SJCRH30 (cell line): ENCODE data around the gene TRIM41. TPM values are rescaled to one million over a fixed set of nuclear protein-coding genes. Genes with fewer than 3 reads are reported as not detected.
"Not testable (repeated sequence)": the region's sequence is repeated elsewhere in the genome, so short reads cannot be mapped to it uniquely, and the experiment has no call there.

Experiments
- DNase-seq, 2 experiments: peaks; one replicate each; pipeline ENCODE4 v3.0.0-alpha.2; 2015 to 2020
- H3K27ac ChIP-seq: fragments of 250-450 bp; sonication (Bioruptor Pico); 2 replicates; pipeline ENCODE4 v1.5.1; 2020; ENCODE audit warnings: mild to moderate bottlenecking, moderate library complexity
- H3K27me3 ChIP-seq: fragments of 250-450 bp; sonication (Bioruptor Pico); 2 replicates; pipeline ENCODE4 v1.5.1; 2020; ENCODE audit warnings: mild to moderate bottlenecking, moderate library complexity
- H3K36me3 ChIP-seq: fragments of 250-450 bp; sonication (Bioruptor Pico); 2 replicates; pipeline ENCODE4 v1.5.1; 2020; ENCODE audit warnings: mild to moderate bottlenecking, moderate library complexity
- H3K4me1 ChIP-seq: fragments of 250-450 bp; sonication (Bioruptor Pico); 2 replicates; pipeline ENCODE4 v1.5.1; 2020; ENCODE audit warnings: mild to moderate bottlenecking, moderate library complexity
- H3K4me3 ChIP-seq: fragments of 250-450 bp; sonication (Bioruptor Pico); 2 replicates; pipeline ENCODE4 v1.5.1; 2020; ENCODE audit warnings: mild to moderate bottlenecking, moderate library complexity
- H3K9me3 ChIP-seq: fragments of 250-450 bp; sonication (Bioruptor Pico); replicated peaks from 2 replicates; pipeline ENCODE4 v1.5.1; 2020; ENCODE audit warnings: mild to moderate bottlenecking, moderate library complexity
- total RNA-seq: library from RNA; depleted of rRNA; stranded (reverse); fragments of >200 nt; shearing (Covaris generic); gene quantifications from 2 replicates; pipeline ENCODE4 v1.2.3, GENCODE V29; 2014; rRNA removed

The TRIM41 gene
- 15.2 and 17.8 TPM in 2 replicates for total RNA-seq

GRCh38 chr5:181223058-181223728, at the start of gene TRIM41:
Gene TRIM41, plus strand, starts transcription at chr5:181223281. Its CDS starts 719 bp downstream, at chr5:181224000.
- Histone ChIP-seq H3K36me3 (no peaks in the 10 kb centered on the region), H3K4me1 (no peaks in the 10 kb centered on the region), H3K4me3 (peak within 1 kb of the TSS; percentile 95), H3K27me3 (no peaks in the 10 kb centered on the region), H3K27ac (peak within 1 kb of the TSS; percentile 89), H3K9me3 (no peaks in the 10 kb centered on the region)
- peak; percentile 99 to 100 for DNase-seq

- no peak for DNase-seq
- Histone ChIP-seq H3K27me3 (no peaks in the 10 kb centered on the region; the same call in 1 of the 2 replicates), H3K4me1 (peaks cover 4% of the 10 kb centered on the region; the same call in 1 of the 2 replicates), H3K9me3 (no peaks in the 10 kb centered on the region), H3K36me3 (no peaks in the 10 kb centered on the region), H3K27ac (no peak overlapping the region), H3K4me3 (no peak overlapping the region)
These were observed 49.4 kb upstream of the TRIM41 start for GRCh38 chr5:181173420-181174342.

GRCh38 chr5:181176254-181176952, 46.7 kb upstream of the TRIM41 start:
- Histone ChIP-seq H3K4me1 (peaks cover 4% of the 10 kb centered on the region; the same call in 1 of the 2 replicates), H3K9me3 (no peaks in the 10 kb centered on the region), H3K36me3 (no peaks in the 10 kb centered on the region), H3K4me3 (no peak overlapping the region), H3K27ac (no peak overlapping the region), H3K27me3 (no peaks in the 10 kb centered on the region; the same call in 1 of the 2 replicates)
- no peak for DNase-seq

- peak in 1 of 2 experiments; percentile 38 for DNase-seq
- H3K4me1 ChIP-seq, H3K4me3 ChIP-seq, H3K9me3 ChIP-seq, H3K36me3 ChIP-seq, H3K27me3 ChIP-seq, H3K27ac ChIP-seq: not testable (repeated sequence)
These were observed 45.5 kb upstream of the TRIM41 start for GRCh38 chr5:181177559-181177958.

- H3K4me1 ChIP-seq = peaks cover 4% of the 10 kb centered on the region
- no peak overlapping the region for H3K4me3 ChIP-seq
- peaks cover 2% of the 10 kb centered on the region; the same call in 1 of the 2 replicates for H3K27me3 ChIP-seq
- no peaks in the 10 kb centered on the region for H3K9me3 ChIP-seq
- peak; percentile 63 to 78 for DNase-seq
- H3K27ac ChIP-seq = no peak overlapping the region
- H3K36me3 ChIP-seq = no peaks in the 10 kb centered on the region
These were observed 41.2 kb upstream of the TRIM41 start for GRCh38 chr5:181181650-181182565.

- H3K27me3 ChIP-seq = peaks cover 2% of the 10 kb centered on the region; the same call in 1 of the 2 replicates
- H3K27ac ChIP-seq = no peak overlapping the region
- no peak for DNase-seq
These were observed 40.4 kb upstream of the TRIM41 start for GRCh38 chr5:181182651-181183050.

GRCh38 chr5:181184845-181185216, 38.2 kb upstream of the TRIM41 start:
- no peaks in the 10 kb centered on the region for H3K9me3 ChIP-seq
- no peaks in the 10 kb centered on the region for H3K36me3 ChIP-seq
- H3K27ac ChIP-seq = peak overlapping the region; percentile 74
- H3K27me3 ChIP-seq = peaks cover 2% of the 10 kb centered on the region; the same call in 1 of the 2 replicates
- H3K4me3 ChIP-seq = peak overlapping the region; percentile 62
- DNase-seq = peak in 1 of 2 experiments; percentile 69
- no peaks in the 10 kb centered on the region; the same call in none of the 2 replicates for H3K4me1 ChIP-seq

More at GRCh38 chr5:181182651-181183050, 40.4 kb upstream of the TRIM41 start:
- peaks cover 3% of the 10 kb centered on the region for H3K4me1 ChIP-seq
- no peaks in the 10 kb centered on the region for H3K9me3 ChIP-seq
- no peaks in the 10 kb centered on the region for H3K36me3 ChIP-seq
- no peak overlapping the region for H3K4me3 ChIP-seq

GRCh38 chr5:181185560-181185959, 37.5 kb upstream of the TRIM41 start:
- H3K27ac ChIP-seq = no peak overlapping the region
- no peaks in the 10 kb centered on the region for H3K9me3 ChIP-seq
- H3K27me3 ChIP-seq = peaks cover 2% of the 10 kb centered on the region; the same call in 1 of the 2 replicates
- H3K4me3 ChIP-seq = peak overlapping the region; percentile 62; the same call in 1 of the 2 replicates
- H3K4me1 ChIP-seq = no peaks in the 10 kb centered on the region; the same call in none of the 2 replicates
- no peak for DNase-seq
- H3K36me3 ChIP-seq = no peaks in the 10 kb centered on the region

GRCh38 chr5:181186022-181186421, 37.1 kb upstream of the TRIM41 start:
- DNase-seq = no peak
- H3K27me3 ChIP-seq = peaks cover 2% of the 10 kb centered on the region; the same call in 1 of the 2 replicates
- H3K9me3 ChIP-seq = no peaks in the 10 kb centered on the region
- no peaks in the 10 kb centered on the region for H3K36me3 ChIP-seq
- no peaks in the 10 kb centered on the region; the same call in none of the 2 replicates for H3K4me1 ChIP-seq
- H3K27ac ChIP-seq = no peak overlapping the region
- H3K4me3 ChIP-seq = no peak overlapping the region

GRCh38 chr5:181186986-181187499, 36.0 kb upstream of the TRIM41 start:
- Histone ChIP-seq H3K27ac (no peak overlapping the region), H3K9me3 (no peaks in the 10 kb centered on the region)
- DNase-seq = no peak

GRCh38 chr5:181187500-181188213, 35.4 kb upstream of the TRIM41 start:
- no peaks in the 10 kb centered on the region for H3K27me3 ChIP-seq
- peak; percentile 84 to 88 for DNase-seq
- H3K9me3 ChIP-seq = no peaks in the 10 kb centered on the region
- peak overlapping the region; percentile 1; the same call in 1 of the 2 replicates for H3K27ac ChIP-seq
- peak overlapping the region; percentile 81 for H3K4me3 ChIP-seq
- peaks cover 3% of the 10 kb centered on the region for H3K4me1 ChIP-seq
- no peaks in the 10 kb centered on the region for H3K36me3 ChIP-seq

More at GRCh38 chr5:181186986-181187499, 36.0 kb upstream of the TRIM41 start:
- no peaks in the 10 kb centered on the region for H3K27me3 ChIP-seq
- no peaks in the 10 kb centered on the region for H3K36me3 ChIP-seq
- no peaks in the 10 kb centered on the region; the same call in none of the 2 replicates for H3K4me1 ChIP-seq
- H3K4me3 ChIP-seq = peak overlapping the region; percentile 81

- H3K27ac ChIP-seq = peak overlapping the region; percentile 43
- peak; percentile 74 to 92 for DNase-seq
- H3K9me3 ChIP-seq = no peaks in the 10 kb centered on the region
- H3K4me3 ChIP-seq = peak overlapping the region; percentile 81
- H3K4me1 ChIP-seq = peaks cover 3% of the 10 kb centered on the region
- no peaks in the 10 kb centered on the region for H3K27me3 ChIP-seq
- no peaks in the 10 kb centered on the region for H3K36me3 ChIP-seq
These were observed 34.2 kb upstream of the TRIM41 start for GRCh38 chr5:181188700-181189362.
